SKM-1 (cell line): ENCODE data around the gene UBA1.
"Not testable (repeated sequence)": the region's sequence is repeated elsewhere in the genome, so short reads cannot be mapped to it uniquely, and the experiment has no call there.

ENCODE experiments used
- DNase-seq: peaks from one replicate; lab custom pipeline; 2025; ENCODE audit not compliant: unreplicated experiment; lab: John Stamatoyannopoulos, UW

UBA1 gene

DNA sequence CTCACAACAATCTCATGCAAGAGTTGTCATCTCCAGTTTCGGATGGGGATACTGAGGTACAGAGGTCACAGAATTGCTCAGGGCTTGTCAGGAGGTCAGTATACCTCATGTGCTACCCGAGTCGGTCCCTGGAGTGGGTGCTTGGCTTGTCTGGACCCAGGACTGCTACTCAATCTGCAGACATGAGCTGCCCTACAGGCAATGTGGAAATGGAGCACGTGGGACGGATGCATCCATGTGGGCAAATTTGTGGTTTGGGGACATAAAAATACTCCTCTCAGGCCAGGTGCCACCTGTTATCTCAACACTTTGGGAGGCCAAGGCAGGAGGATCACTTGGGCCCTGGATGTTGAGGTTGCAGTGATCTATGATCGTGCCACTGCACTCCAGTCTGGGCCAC is 54.9 kb downstream of the UBA1 start:
- no peak for DNase-seq

GRCh38 chrX:47250017-47250347 is 56.4 kb downstream of the UBA1 start:
- no peak for DNase-seq

GRCh38 chrX:47257620-47258019 is 64.0 kb downstream of the UBA1 start:
- DNase-seq = not testable (repeated sequence)
